RWPE1 (cell line): Measurements from ENCODE around the gene ZNF74.
A peak's percentile ranks its signal among the peaks of the same experiment; 100 is the strongest.

ENCODE experiments used
- CTCF ChIA-PET: fragments of 350-600 bp; sonication (Branson Sonifier 250); formaldehyde crosslinking; extraction: SDS; loops from one replicate; lab custom pipeline; 2021; lab: Yijun Ruan, JAX
- POLR2A ChIA-PET: fragments of 400-600 bp; formaldehyde crosslinking; extraction: SDS; loops from one replicate; lab custom pipeline; 2020; ENCODE audit warnings: antibody characterized with exemption; ENCODE audit not compliant: low non-redundant PET; lab: Yijun Ruan, JAX
- DNase-seq: peaks from one replicate; pipeline ENCODE4 v3.0.0; 2012; ENCODE audit warnings: low spot score
- H3K27ac ChIP-seq: fragments of 450-650 bp; 2 replicates; pipeline ENCODE4 v1.5.1; 2017
- CTCF ChIP-seq: fragments of 450-650 bp; conservative IDR thresholded peaks from 2 replicates; pipeline ENCODE4 v1.5.1; 2017; ENCODE audit warnings: low read depth, mild to moderate bottlenecking

Gene ZNF74

GRCh38 chr22:20436307-20436767 lies 42.4 kb downstream of the ZNF74 start:
- no peak for TF ChIP-seq CTCF
- ChIA-PET CTCF (no interaction called here), POLR2A (no interaction called here)
- DNase-seq: no peak
- H3K27ac ChIP-seq: no peak overlapping the region

GRCh38 chr22:20436768-20437612 lies 43.0 kb downstream of the ZNF74 start:
- POLR2A ChIA-PET: no interaction called here
- CTCF ChIA-PET: no interaction called here
- H3K27ac ChIP-seq: peak overlapping the region; percentile 4; the same call in 1 of the 2 replicates
- TF ChIP-seq CTCF: no peak
- no peak for DNase-seq

DNA sequence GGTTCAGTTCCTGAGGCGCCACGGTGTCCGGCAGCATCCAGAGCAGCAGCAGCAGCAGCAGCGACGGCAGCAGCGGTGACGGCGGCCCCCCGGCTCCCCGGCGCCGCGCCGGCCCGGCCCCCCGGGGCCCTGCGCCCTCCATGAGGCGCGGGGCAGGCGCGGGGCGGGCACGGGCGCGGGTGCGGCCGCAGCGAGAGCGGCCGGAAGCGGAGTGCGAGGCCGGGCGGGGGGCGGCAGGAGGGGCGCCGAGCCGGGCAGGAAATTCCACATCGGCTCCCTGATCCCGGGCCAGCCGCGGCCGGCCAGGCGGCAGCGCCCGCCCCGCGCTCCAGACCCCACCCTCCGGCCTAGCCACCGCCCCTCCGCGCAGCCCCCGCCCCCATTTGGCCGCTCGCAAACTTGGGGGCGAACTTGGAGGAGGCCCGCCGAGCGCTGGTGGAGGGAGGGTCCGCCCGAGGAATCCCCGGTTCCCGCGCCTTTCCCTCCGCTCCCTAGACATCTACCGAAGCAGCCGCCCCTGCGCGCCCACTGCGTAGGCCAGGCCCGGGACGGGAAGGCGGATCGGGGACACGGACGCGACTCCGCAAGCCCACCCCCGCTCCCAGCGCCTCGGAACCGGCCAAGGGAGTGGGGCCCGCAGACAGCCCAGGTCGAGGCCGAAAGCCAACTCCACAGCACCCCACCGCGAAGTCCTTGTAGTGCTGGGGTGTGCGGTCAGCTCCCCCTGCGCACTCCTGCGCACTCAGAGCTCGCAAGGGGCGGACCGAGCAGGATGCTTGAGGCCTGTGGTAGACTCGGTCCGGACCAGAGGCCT lies 43.9 kb downstream of the ZNF74 start, which contains the start of gene SCARF2:
Gene SCARF2 (minus strand): TSS at position 213 of the 814 bp plus-strand sequence. CDS start 71 bp downstream, at position 142.
- DNase-seq: no peak
- CTCF ChIA-PET: no interaction called here
- TF ChIP-seq CTCF: no peak
- POLR2A ChIA-PET: no interaction called here
- H3K27ac ChIP-seq: peak within 1 kb of the TSS; percentile 37

DNA sequence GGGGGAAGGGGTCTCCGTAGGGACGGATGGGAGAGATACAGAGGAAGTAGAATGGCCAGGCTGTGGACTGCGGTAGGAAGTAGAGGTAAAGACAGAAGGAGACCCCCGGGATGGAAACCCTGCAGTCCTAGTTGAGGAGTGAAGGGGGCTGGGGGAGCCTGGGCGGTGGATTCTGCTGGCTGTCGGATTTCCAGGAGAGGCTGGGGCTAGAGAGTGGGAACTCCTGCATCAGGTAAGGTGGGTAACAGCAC lies 44.4 kb downstream of the ZNF74 start:
- no peak for TF ChIP-seq CTCF
- H3K27ac ChIP-seq: peak overlapping the region; percentile 37; the same call in 1 of the 2 replicates
- DNase-seq: no peak
- CTCF ChIA-PET: no interaction called here
- POLR2A ChIA-PET: no interaction called here

DNA sequence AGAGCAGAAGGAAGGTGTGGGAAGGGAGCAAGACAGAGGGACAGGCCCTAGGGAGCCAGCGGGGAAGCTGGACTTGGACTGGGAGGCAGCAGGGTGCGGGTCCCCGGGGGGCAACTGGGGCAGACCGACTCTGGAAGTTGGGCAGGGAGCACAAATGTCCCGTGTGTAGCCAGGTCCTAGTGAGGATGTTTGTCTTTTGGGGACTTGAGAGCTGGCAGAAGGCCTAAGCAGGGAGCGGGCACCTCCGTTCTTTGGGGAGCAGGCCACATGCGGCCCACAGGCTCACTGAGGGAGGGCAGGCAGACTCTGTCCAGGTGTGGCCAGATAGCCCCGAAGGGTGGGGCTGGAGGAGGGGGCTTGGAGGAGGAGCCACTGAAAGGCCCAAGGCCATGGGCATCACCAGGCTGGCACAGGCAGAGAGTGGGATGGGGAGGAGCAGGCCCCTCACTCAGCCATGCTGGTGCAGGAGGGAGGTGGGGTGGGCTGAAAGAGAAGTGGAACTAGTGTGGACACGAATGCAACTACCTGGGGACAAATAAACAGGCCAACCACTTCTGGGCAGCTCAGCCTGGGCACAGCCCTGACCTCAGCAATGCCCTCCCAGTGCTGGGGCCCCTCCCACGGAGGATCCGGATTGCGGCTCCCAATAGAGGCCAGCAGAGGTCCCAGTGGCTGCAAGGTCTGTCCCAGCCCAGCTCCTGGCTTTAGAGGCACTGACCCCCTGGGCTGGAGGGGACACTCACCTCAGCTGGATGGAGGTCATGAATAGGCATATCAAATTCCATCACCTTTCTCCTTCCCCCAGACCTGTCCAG lies 44.9 kb downstream of the ZNF74 start:
- CTCF ChIA-PET: no interaction called here

More for the DNA sequence above, 44.9 kb downstream of the ZNF74 start:
- TF ChIP-seq CTCF: no peak
- POLR2A ChIA-PET: no interaction called here
- H3K27ac ChIP-seq: peak overlapping the region; percentile 37; the same call in 1 of the 2 replicates
- no peak for DNase-seq
